22Rv1 (cell line): ENCODE results near the gene TAF12.

Source experiments
- CTCF ChIP-seq: fragments of 450-650 bp; IDR thresholded peaks from 2 replicates; pipeline ENCODE4 v1.5.1; 2017; ENCODE audit warnings: mild to moderate bottlenecking
- ZFX ChIP-seq: fragments of 450-650 bp; IDR thresholded peaks from 2 replicates; pipeline ENCODE4 v1.6.1; 2017; ENCODE audit warnings: antibody characterized with exemption, borderline replicate concordance

- no peak for TF ChIP-seq CTCF
- TF ChIP-seq ZFX, result no peak
Observed at GRCh38 chr1:28577052-28577678, 65.7 kb downstream of the TAF12 start.
